HEK293 (cell line): ENCODE results near the gene ESPNL.

ENCODE experiments used
- CTCF ChIA-PET: fragments of 350-600 bp; formaldehyde crosslinking; extraction: SDS; loops from one replicate; lab custom pipeline; 2021; ENCODE audit warnings: antibody characterized with exemption; lab: Yijun Ruan, JAX
- POLR2A ChIA-PET: fragments of 300-600 bp; formaldehyde crosslinking; extraction: SDS; loops from one replicate; lab custom pipeline; 2020; ENCODE audit warnings: antibody characterized with exemption, inconsistent platforms; lab: Yijun Ruan, JAX
- H3K27ac ChIP-seq: fragments of 200-500 bp; sonication (Bioruptor generic); 2 replicates; pipeline ENCODE4 v1.5.1; 2014; ENCODE audit warnings: low read depth, low read length, control low read depth, inconsistent platforms; ENCODE audit errors: extremely low read depth
- H3K36me3 ChIP-seq, 2 experiments: fragments of 200-500 bp in 1 of 2; sonication (Bioruptor generic) in 1 of 2; 1 replicate in 1 of 2; 2 replicates in 1 of 2; pipeline ENCODE4 v1.5.1; 2014 to 2017; ENCODE audit warnings: inconsistent platforms in 2 of 2, low read length in 2 of 2; ENCODE audit not compliant: control insufficient read depth in 2 of 2, insufficient read depth in 1 of 2
- H3K4me1 ChIP-seq: fragments of 200-500 bp; sonication (Bioruptor generic); 2 replicates; pipeline ENCODE4 v1.5.1; 2014; ENCODE audit warnings: mild to moderate bottlenecking, low read length, inconsistent platforms; ENCODE audit not compliant: control insufficient read depth, insufficient read depth
- H3K4me3 ChIP-seq: 2 replicates; pipeline ENCODE4 v1.5.1; 2011; ENCODE audit warnings: low read depth, mild to moderate bottlenecking, control low read depth, low read length, moderate library complexity
- H3K9me3 ChIP-seq: fragments of 200-500 bp; sonication (Bioruptor generic); 2 replicates; pipeline ENCODE4 v1.5.1; 2014; ENCODE audit warnings: low read depth, low read length, inconsistent platforms; ENCODE audit not compliant: control insufficient read depth, insufficient read depth
- CTCF ChIP-seq: fragments of 450-650 bp; formaldehyde crosslinking; IDR thresholded peaks from 2 replicates; pipeline ENCODE4 v1.5.1; 2016; ENCODE audit warnings: missing biosample characterization, missing genetic modification characterization
- KLF1 ChIP-seq: fragments of 450-650 bp; formaldehyde crosslinking; IDR thresholded peaks from 2 replicates; pipeline ENCODE4 v1.5.1; 2016; ENCODE audit warnings: missing biosample characterization, missing genetic modification characterization
- PBX3 ChIP-seq: sonication (generic); formaldehyde crosslinking; IDR thresholded peaks from 2 replicates; pipeline ENCODE4 v1.8.1; 2022; ENCODE audit warnings: mild to moderate bottlenecking, moderate library complexity, missing genetic modification reagents
- ZNF266 ChIP-seq: fragments of 450-650 bp; formaldehyde crosslinking; IDR thresholded peaks from 2 replicates; pipeline ENCODE4 v1.5.1; 2016; ENCODE audit warnings: missing biosample characterization, missing genetic modification characterization, low read depth
- ZNF335 ChIP-seq: fragments of 450-650 bp; formaldehyde crosslinking; conservative IDR thresholded peaks from 2 replicates; pipeline ENCODE4 v1.5.1; 2016; ENCODE audit warnings: missing biosample characterization, missing genetic modification characterization
- ZNF394 ChIP-seq: fragments of 450-650 bp; formaldehyde crosslinking; IDR thresholded peaks from 2 replicates; pipeline ENCODE4 v1.5.1; 2016; ENCODE audit warnings: missing biosample characterization, missing genetic modification characterization, mild to moderate bottlenecking, moderate library complexity, borderline replicate concordance
- ZNF558 ChIP-seq: fragments of 450-650 bp; formaldehyde crosslinking; IDR thresholded peaks from 2 replicates; pipeline ENCODE4 v1.5.1; 2016; ENCODE audit warnings: missing biosample characterization, missing genetic modification characterization
- ZNF610 ChIP-seq: fragments of 450-650 bp; formaldehyde crosslinking; IDR thresholded peaks from 2 replicates; pipeline ENCODE4 v1.5.1; 2016; ENCODE audit warnings: missing biosample characterization, missing genetic modification characterization, borderline replicate concordance
- ZNF843 ChIP-seq: fragments of 450-650 bp; formaldehyde crosslinking; IDR thresholded peaks from 2 replicates; pipeline ENCODE4 v1.5.1; 2016; ENCODE audit warnings: missing biosample characterization, missing genetic modification characterization

Gene ESPNL

GRCh38 chr2:238152771-238153688 lies 52.9 kb downstream of the ESPNL start:
- Histone ChIP-seq H3K4me3 (no peak overlapping the region), H3K4me1 (no peaks in the 10 kb centered on the region), H3K36me3 (no peaks in the 10 kb centered on the region), H3K9me3 (no peaks in the 10 kb centered on the region), H3K27ac (no peak overlapping the region)
- TF ChIP-seq CTCF (tag by site-specific recombination) (peak; percentile 50), ZNF610 (no peak)
- ChIA-PET CTCF (interaction anchor here (0.6 to 1.0 kb wide), 4 partner anchors 76 to 277 kb away, joined by 3 to 4 read pairs (median 3); no protein-coding TSS in a partner anchor), POLR2A (no interaction called here)

- no peaks in the 10 kb centered on the region for H3K4me1 ChIP-seq
- H3K27ac ChIP-seq, result no peak overlapping the region
- no peaks in the 10 kb centered on the region for H3K9me3 ChIP-seq
- TF ChIP-seq ZNF558 (tag by site-specific recombination), result no peak
- TF ChIP-seq ZNF394 (tag by site-specific recombination), result no peak
- no peak for TF ChIP-seq ZNF843
- no peak for TF ChIP-seq ZNF266 (tag by site-specific recombination)
- no peaks in the 10 kb centered on the region for H3K36me3 ChIP-seq
- H3K4me3 ChIP-seq, result no peak overlapping the region
- POLR2A ChIA-PET, result no interaction called here
- CTCF ChIA-PET, result interaction anchor here (0.9 to 1.2 kb wide), 2 partner anchors 8 to 10 kb away, joined by 3 to 4 read pairs; no protein-coding TSS in a partner anchor
Measured at GRCh38 chr2:238154570-238154969, 54.4 kb downstream of the ESPNL start.

- CTCF ChIA-PET, result interaction anchor here (0.9 to 1.3 kb wide), 2 partner anchors 8 to 12 kb away, joined by 3 to 4 read pairs; no protein-coding TSS in a partner anchor
- no peak overlapping the region for H3K4me3 ChIP-seq
- POLR2A ChIA-PET, result no interaction called here
- no peaks in the 10 kb centered on the region; the same call in 1 of the 2 replicates for H3K4me1 ChIP-seq
- H3K9me3 ChIP-seq, result no peaks in the 10 kb centered on the region
- H3K27ac ChIP-seq, result no peak overlapping the region
- no peaks in the 10 kb centered on the region for H3K36me3 ChIP-seq
- TF ChIP-seq PBX3 (CRISPR knock-in tag) (no peak), ZNF335 (tag by site-specific recombination) (0 out of 2 replicates have a peak, but pooled peaks have one; percentile 8)
Measured at GRCh38 chr2:238155051-238155760, 55.1 kb downstream of the ESPNL start.

- ChIA-PET CTCF (interaction anchor here (0.6 to 1.3 kb wide), 2 partner anchors 12 to 128 kb away, joined by 3 read pairs; no protein-coding TSS in a partner anchor), POLR2A (no interaction called here)
- Histone ChIP-seq H3K4me3 (no peak overlapping the region), H3K36me3 (no peaks in the 10 kb centered on the region), H3K4me1 (no peaks in the 10 kb centered on the region; the same call in 1 of the 2 replicates), H3K9me3 (no peaks in the 10 kb centered on the region)
- TF ChIP-seq ZNF335 (tag by site-specific recombination) (0 out of 2 replicates have a peak, but pooled peaks have one; percentile 3), KLF1 (tag by site-specific recombination) (no peak)
- TF ChIP-seq, all 188 proteins: peak for 1
- no peak overlapping the region for H3K27ac ChIP-seq
Measured at GRCh38 chr2:238155761-238156694, 55.9 kb downstream of the ESPNL start.
